Adrenal gland (tissue), 12 donors: Measurements from ENCODE around the gene AKNAD1. TPM values are rescaled to one million over a fixed set of nuclear protein-coding genes. Genes with fewer than 3 reads are reported as not detected.

Experiments used
- DNase-seq, 7 donors: peaks; one replicate each; pipeline ENCODE4 v3.0.0-alpha.2; 2019 to 2020
- H3K27ac ChIP-seq, 5 donors: fragments of 200-600 bp; sonication (generic) in 4 of 5; 1 replicate in 3 of 5; 2 replicates in 2 of 5; pipeline versions ENCODE4 v1.5.1 to v1.8.0; 2016 to 2020; ENCODE audit warnings: mild to moderate bottlenecking in 1 of 5
- H3K27me3 ChIP-seq: fragments of 200-600 bp; 2 replicates; pipeline ENCODE4 v1.8.0; 2021
- H3K36me3 ChIP-seq, 2 donors: fragments of 200-600 bp; replicated peaks in 1 of 2; 1 replicate in 1 of 2; 2 replicates in 1 of 2; pipeline versions ENCODE4 v1.5.1 to v1.8.0; 2018 to 2022
- H3K4me1 ChIP-seq, 2 donors: fragments of 200-600 bp; replicated peaks in 1 of 2; 1 replicate in 1 of 2; 2 replicates in 1 of 2; pipeline versions ENCODE4 v1.5.1 to v1.8.0; 2018 to 2021
- H3K4me3 ChIP-seq, 4 donors: fragments of 200-600 bp; sonication (generic) in 3 of 4; one replicate each; pipeline ENCODE4 v1.5.1; 2016 to 2018
- H3K9me3 ChIP-seq, 3 donors: fragments of 200-600 bp; sonication (generic) in 1 of 3; replicated peaks in 1 of 3; 1 replicate in 2 of 3; 2 replicates in 1 of 3; pipeline versions ENCODE4 v1.5.1 to v1.8.0; 2016 to 2021
- POLR2A ChIP-seq, 2 donors: fragments of 450-650 bp; IDR thresholded peaks; one replicate each; pipeline ENCODE4 v1.6.1; 2017; ENCODE audit warnings: antibody characterized with exemption in 2 of 2, mild to moderate bottlenecking in 2 of 2, moderate library complexity in 1 of 2
- WGBS, 4 donors: extraction: QIAGEN DNeasy Blood & Tissue Kit in 2 of 4; methylation state at CpG; one replicate each; pipeline versions ENCODE4 v1.1.5 to v1.1.7; 2013 to 2017; 5-methylcytosine and 5-hydroxymethylcytosine counted together
- intact Hi-C, 2 donors: fragments of 100-400 bp; cut with DNase I; formaldehyde crosslinking; loops; one replicate each; pipeline versions ENCODE4 v1.14.1 to v1.15.0; 2022 to 2023
- polyA plus RNA-seq, 3 donors: library from polyadenylated mRNA; stranded (reverse); fragments of 200-250 nt in 2 of 3; fragments of 350-450 nt in 1 of 3; fragmentation: Illumina TruSeq in 1 of 3; extraction: RNeasy Lipid Tissue Mini Kit (QIAGEN cat#74804) in 1 of 3; gene quantifications; one replicate each; pipeline ENCODE4 v1.2.3, GENCODE V29; 2013 to 2014
- total RNA-seq, 9 donors: library from RNA; depleted of rRNA in 4 of 9; stranded (reverse); fragments of >200 nt in 4 of 9; fragments of 120-200 nt in 1 of 9; fragmentation: NEBNext Ultra II Directional in 1 of 9; extraction: Animal tissue kit (Norgen Biotek cat#: 25700) in 1 of 9; gene quantifications; one replicate each; pipeline versions ENCODE4 v1.1.0 to v1.2.4, GENCODE V29; 2013 to 2023
- TF ChIP-seq, protein P1 (sequence below), 6 experiments: fragments of 450-650 bp in 4 of 6; fragments of 200-600 bp in 2 of 6; sonication (generic) in 1 of 6; IDR thresholded peaks; 1 replicate in 5 of 6; 2 replicates in 1 of 6; pipeline versions ENCODE4 v1.5.1 to v1.8.0; 2016 to 2021; ENCODE audit warnings: antibody characterized with exemption in 6 of 6, mild to moderate bottlenecking in 2 of 6, moderate library complexity in 1 of 6
- donor health status: healthy with polysubstance abuse.
- donor health status: Bipolar disorder and iron deficiency.
- donor health status: DM: yes; HTN: yes; CAD: no.
- donor health status: DM: no; HTN: no; CAD: no.
- donor health status: DM: no; HTN: no; CAD: no.
- donor health status: DM: yes; HTN: yes; CAD: no.

Gene AKNAD1
- total and polyA plus RNA-seq, 12 donors: 0.35 to 8.5 (median 1.4) TPM; not detected in 3

DNA sequence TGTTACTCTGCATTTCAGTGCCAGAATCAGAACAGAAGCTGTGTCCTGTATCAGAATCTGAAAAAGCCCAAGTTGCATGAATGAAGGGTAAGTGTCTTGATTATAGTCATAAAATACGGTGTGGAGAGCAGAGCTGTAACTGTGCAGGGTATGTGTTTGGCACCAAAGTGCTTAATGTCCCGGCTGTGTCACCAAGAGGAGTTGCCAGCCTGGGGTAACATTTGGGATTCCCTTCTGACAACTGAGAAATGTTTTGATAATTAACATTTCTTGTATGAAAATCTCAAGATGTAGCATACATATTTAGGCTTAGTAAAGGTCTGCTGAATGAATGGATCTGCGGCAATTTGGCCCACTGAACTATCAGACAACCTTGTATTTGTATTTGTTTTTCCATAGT, 33.3 kb downstream of the AKNAD1 start:
- Histone ChIP-seq H3K27me3 (no peaks in the 10 kb centered on the region), H3K27ac (no peak overlapping the region), H3K9me3 (no peaks in the 10 kb centered on the region), H3K4me1 (peaks cover 0 to 8% of the 10 kb centered on the region in 2 donors), H3K4me3 (no peak overlapping the region), H3K36me3 (no peaks in the 10 kb centered on the region)
- no peak for TF ChIP-seq POLR2A (IDR thresholded peaks at IDR 0.05)
- TF ChIP-seq, protein P1, sequence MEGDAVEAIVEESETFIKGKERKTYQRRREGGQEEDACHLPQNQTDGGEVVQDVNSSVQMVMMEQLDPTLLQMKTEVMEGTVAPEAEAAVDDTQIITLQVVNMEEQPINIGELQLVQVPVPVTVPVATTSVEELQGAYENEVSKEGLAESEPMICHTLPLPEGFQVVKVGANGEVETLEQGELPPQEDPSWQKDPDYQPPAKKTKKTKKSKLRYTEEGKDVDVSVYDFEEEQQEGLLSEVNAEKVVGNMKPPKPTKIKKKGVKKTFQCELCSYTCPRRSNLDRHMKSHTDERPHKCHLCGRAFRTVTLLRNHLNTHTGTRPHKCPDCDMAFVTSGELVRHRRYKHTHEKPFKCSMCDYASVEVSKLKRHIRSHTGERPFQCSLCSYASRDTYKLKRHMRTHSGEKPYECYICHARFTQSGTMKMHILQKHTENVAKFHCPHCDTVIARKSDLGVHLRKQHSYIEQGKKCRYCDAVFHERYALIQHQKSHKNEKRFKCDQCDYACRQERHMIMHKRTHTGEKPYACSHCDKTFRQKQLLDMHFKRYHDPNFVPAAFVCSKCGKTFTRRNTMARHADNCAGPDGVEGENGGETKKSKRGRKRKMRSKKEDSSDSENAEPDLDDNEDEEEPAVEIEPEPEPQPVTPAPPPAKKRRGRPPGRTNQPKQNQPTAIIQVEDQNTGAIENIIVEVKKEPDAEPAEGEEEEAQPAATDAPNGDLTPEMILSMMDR (IDR thresholded peaks at IDR 0.05): no peak
- DNase-seq: no peak
- intact Hi-C loops: loop anchor here in 1 of 2 donors (5.0 kb wide), 1 partner anchor 74 kb away; no protein-coding TSS in a partner anchor
- 56 to 96% (median 71%) methylated on average over 3 of the region's 3 CpGs for WGBS, 4 donors

DNA sequence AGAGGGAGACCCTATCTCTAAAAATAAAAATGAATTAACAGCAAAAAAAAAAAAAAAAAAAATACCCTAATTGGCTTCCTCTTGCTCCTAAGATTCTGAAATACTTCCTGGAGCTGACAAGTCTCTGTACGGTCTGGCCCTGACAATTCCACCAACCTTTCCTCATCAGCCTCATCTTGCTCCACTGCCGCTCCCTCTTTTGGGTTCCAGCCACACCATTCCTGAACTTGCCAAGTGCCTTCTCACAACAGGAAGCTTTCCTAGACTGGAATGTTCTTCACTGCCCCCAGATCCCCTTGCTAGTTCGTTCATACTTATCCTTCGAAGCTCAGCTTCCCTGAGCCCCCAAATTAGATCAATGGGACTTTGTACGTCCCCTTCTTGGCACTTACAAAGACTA, 37.0 kb downstream of the AKNAD1 start:
- intact Hi-C loops: loop anchor here in 1 of 2 donors (5.0 kb wide), 1 partner anchor 77 kb away; no protein-coding TSS in a partner anchor
- H3K27ac ChIP-seq: no peak overlapping the region

DNA sequence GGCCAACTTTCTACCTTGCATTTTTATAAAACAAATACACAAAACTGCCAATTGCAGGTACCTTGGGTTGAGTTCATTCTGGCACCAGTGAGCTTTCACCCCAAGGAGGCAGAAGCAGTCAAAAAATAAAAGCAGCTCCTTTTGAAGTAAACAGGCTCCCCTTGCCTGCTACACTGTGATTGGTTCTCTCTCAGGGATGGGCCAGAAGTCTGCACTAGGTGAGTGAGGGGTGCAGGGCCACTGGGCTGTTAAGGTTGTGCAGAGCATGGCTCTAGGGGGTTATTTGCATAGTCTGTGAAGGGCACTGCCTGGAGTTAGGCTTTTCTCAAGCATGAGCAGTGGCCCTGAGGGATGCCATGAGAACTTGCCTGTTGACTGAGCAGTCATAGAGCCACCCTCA, 39.1 kb downstream of the AKNAD1 start:
- Histone ChIP-seq H3K36me3 (no peaks in the 10 kb centered on the region), H3K9me3 (no peaks in the 10 kb centered on the region), H3K4me3 (no peak overlapping the region), H3K4me1 (peaks cover 4 to 21% of the 10 kb centered on the region in 2 donors), H3K27me3 (no peaks in the 10 kb centered on the region), H3K27ac (no peak overlapping the region)
- intact Hi-C loops: no loop called here
- no peak for DNase-seq
- TF ChIP-seq, protein P1 (IDR thresholded peaks at IDR 0.05): no peak
- TF ChIP-seq POLR2A (IDR thresholded peaks at IDR 0.05): no peak

More for the DNA sequence above, 37.0 kb downstream of the AKNAD1 start:
- H3K36me3 ChIP-seq: no peaks in the 10 kb centered on the region
- H3K9me3 ChIP-seq: no peaks in the 10 kb centered on the region
- no peak overlapping the region for H3K4me3 ChIP-seq
- WGBS, 4 donors: 65 to 83% (median 74%) methylated on average over 5 of the region's 5 CpGs
- H3K27me3 ChIP-seq: no peaks in the 10 kb centered on the region
- no peak for DNase-seq
- TF ChIP-seq, protein P1 (IDR thresholded peaks at IDR 0.05): no peak
- no peak for TF ChIP-seq POLR2A (IDR thresholded peaks at IDR 0.05)
- peaks cover 4 to 12% of the 10 kb centered on the region in 2 donors for H3K4me1 ChIP-seq

DNA sequence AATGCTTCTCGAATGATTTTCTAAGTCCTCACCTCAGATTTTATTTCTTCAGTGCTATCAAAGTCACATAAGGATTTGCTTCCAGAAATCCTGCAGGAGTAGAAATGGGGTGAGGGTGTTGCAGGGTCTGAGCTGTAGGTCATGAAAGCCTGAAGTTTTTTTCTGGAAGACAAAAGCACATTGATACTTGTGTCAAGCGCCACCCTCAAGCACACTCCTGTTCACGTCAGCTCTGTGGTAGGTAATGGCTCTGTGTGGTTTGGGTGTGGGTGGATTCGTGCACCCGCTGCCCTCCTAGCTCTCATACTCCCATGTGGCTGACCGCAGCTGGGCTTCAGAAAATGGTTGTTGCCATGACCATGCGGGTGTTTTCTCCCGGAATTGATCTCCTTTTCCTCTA, 39.9 kb downstream of the AKNAD1 start:
- 66 to 83% (median 75%) methylated on average over 6 to 8 of the region's 8 CpGs for WGBS, 4 donors
- H3K27ac ChIP-seq: peak overlapping the region; percentile 18 to 91 (median 79)
- intact Hi-C loops: no loop called here
- H3K4me1 ChIP-seq: peaks cover 4 to 21% of the 10 kb centered on the region in 2 donors
- peak overlapping the region in 1 of 4 donors; percentile 48 for H3K4me3 ChIP-seq
- H3K9me3 ChIP-seq: no peaks in the 10 kb centered on the region
- DNase-seq: no peak
- H3K36me3 ChIP-seq: no peaks in the 10 kb centered on the region
- no peak for TF ChIP-seq POLR2A (IDR thresholded peaks at IDR 0.05)
- TF ChIP-seq, protein P1 (IDR thresholded peaks at IDR 0.05): no peak
- H3K27me3 ChIP-seq: no peaks in the 10 kb centered on the region
